ENCODE data around the gene ANKRD11. TPM values are rescaled to one million over a fixed set of nuclear protein-coding genes. Genes with fewer than 3 reads are reported as not detected.

The ANKRD11 gene
- total RNA-seq, 1 donor from 2014 or later: 178 TPM

- no peak for DNase-seq (ENCODE audit: extremely low read depth, low read depth, low spot score)
Observed at GRCh38 chr16:89222931-89223330, 267.4 kb downstream of the ANKRD11 start.

GRCh38 chr16:89221604-89222003 lies 268.8 kb downstream of the ANKRD11 start:
- DNase-seq (ENCODE audit: extremely low read depth, low read depth, low spot score): no peak

GRCh38 chr16:89219365-89219764 lies 271.0 kb downstream of the ANKRD11 start:
- DNase-seq (ENCODE audit: extremely low read depth, low read depth, low spot score): no peak

Other genes starting within 250 kb of the ANKRD11 start
- gene SPG7, start 17.8 kb upstream of the ANKRD11 start, total RNA-seq: 141 and 210 TPM in 2 replicates
- 4,854 and 6,899 TPM in 2 replicates for gene RPL13, start 70.1 kb upstream of the ANKRD11 start, total RNA-seq
- gene CPNE7, start 85.2 kb upstream of the ANKRD11 start, total RNA-seq: 6.1 and 34.4 TPM in 2 replicates
- 1.8 TPM in 1 of 2 replicates, not detected in the other for gene DPEP1, start 123.1 kb upstream of the ANKRD11 start, total RNA-seq
- 107 and 121 TPM in 2 replicates for gene CHMP1A, start 167.1 kb upstream of the ANKRD11 start, total RNA-seq
- gene SPATA33, start 167.3 kb upstream of the ANKRD11 start, total RNA-seq: 8.3 and 10.0 TPM in 2 replicates
- 36.9 and 52.9 TPM in 2 replicates for gene CDK10, start 196.1 kb upstream of the ANKRD11 start, total RNA-seq
- gene SPATA2L, start 211.1 kb upstream of the ANKRD11 start, total RNA-seq: 22.1 and 32.7 TPM in 2 replicates
- gene VPS9D1, start 230.3 kb upstream of the ANKRD11 start, total RNA-seq: 10.5 and 16.9 TPM in 2 replicates
- 13.2 and 33.8 TPM in 2 replicates for gene ZNF276, start 231.0 kb upstream of the ANKRD11 start, total RNA-seq